NCI-H526 (cell line): ENCODE results near the gene PPP1R14D.
A peak's percentile ranks its signal among the peaks of the same experiment; 100 is the strongest.

Experiments
- DNase-seq, 2 experiments: peaks; one replicate each; lab custom pipeline; 2025; lab: John Stamatoyannopoulos, UW

Gene PPP1R14D

GRCh38 chr15:40782609-40783227, 45.8 kb downstream of the PPP1R14D start:
- peak; percentile 75 to 93 for DNase-seq

- DNase-seq = no peak
These were observed 51.9 kb downstream of the PPP1R14D start for GRCh38 chr15:40776537-40777141.

- DNase-seq = no peak
These were observed 52.6 kb downstream of the PPP1R14D start for GRCh38 chr15:40775740-40776536.

GRCh38 chr15:40775007-40775406, 53.5 kb downstream of the PPP1R14D start:
- DNase-seq = no peak

- DNase-seq = no peak
These were observed 54.6 kb downstream of the PPP1R14D start for GRCh38 chr15:40773902-40774301.

GRCh38 chr15:40773496-40773895, 55.0 kb downstream of the PPP1R14D start:
- DNase-seq = no peak

- no peak for DNase-seq
These were observed 56.5 kb downstream of the PPP1R14D start for GRCh38 chr15:40772014-40772413.

GRCh38 chr15:40771242-40771641, 57.3 kb downstream of the PPP1R14D start:
- DNase-seq = no peak

- no peak for DNase-seq
These were observed 58.3 kb downstream of the PPP1R14D start for GRCh38 chr15:40770147-40770721.

- no peak for DNase-seq
These were observed 59.0 kb downstream of the PPP1R14D start, which contains the start of gene C15orf62 for GRCh38 chr15:40769274-40770146. Gene C15orf62, plus strand, starts transcription at chr15:40769980. Its CDS starts 516 bp downstream, at chr15:40770496.

GRCh38 chr15:40768521-40769273, 59.8 kb downstream of the PPP1R14D start:
- DNase-seq = no peak

- DNase-seq = no peak
These were observed 60.5 kb downstream of the PPP1R14D start for GRCh38 chr15:40767838-40768500.

GRCh38 chr15:40766906-40767837, 61.3 kb downstream of the PPP1R14D start:
- no peak for DNase-seq

- no peak for DNase-seq
These were observed 62.2 kb downstream of the PPP1R14D start for GRCh38 chr15:40766194-40766815.
